ENCODE measurements around the gene TBL2.

GRCh38 chr7:73593207-73594045 is 15.0 kb upstream of the TBL2 start:
- TF ChIP-seq, protein P1, sequence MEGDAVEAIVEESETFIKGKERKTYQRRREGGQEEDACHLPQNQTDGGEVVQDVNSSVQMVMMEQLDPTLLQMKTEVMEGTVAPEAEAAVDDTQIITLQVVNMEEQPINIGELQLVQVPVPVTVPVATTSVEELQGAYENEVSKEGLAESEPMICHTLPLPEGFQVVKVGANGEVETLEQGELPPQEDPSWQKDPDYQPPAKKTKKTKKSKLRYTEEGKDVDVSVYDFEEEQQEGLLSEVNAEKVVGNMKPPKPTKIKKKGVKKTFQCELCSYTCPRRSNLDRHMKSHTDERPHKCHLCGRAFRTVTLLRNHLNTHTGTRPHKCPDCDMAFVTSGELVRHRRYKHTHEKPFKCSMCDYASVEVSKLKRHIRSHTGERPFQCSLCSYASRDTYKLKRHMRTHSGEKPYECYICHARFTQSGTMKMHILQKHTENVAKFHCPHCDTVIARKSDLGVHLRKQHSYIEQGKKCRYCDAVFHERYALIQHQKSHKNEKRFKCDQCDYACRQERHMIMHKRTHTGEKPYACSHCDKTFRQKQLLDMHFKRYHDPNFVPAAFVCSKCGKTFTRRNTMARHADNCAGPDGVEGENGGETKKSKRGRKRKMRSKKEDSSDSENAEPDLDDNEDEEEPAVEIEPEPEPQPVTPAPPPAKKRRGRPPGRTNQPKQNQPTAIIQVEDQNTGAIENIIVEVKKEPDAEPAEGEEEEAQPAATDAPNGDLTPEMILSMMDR (conservative IDR thresholded peaks at IDR 0.05; ENCODE audit: low read depth, low read length) = no peak
- TF ChIP-seq EZH2phosphoT487 (IDR thresholded peaks at IDR 0.05; ENCODE audit: borderline replicate concordance, low read length) = no peak

All from PC-3 (cell line).